Panc1 (cell line): Measurements from ENCODE around the gene AKAP6. TPM values are rescaled to one million over a fixed set of nuclear protein-coding genes. Genes with fewer than 3 reads are reported as not detected.

Source experiments
- ATAC-seq: fragments of 200-7000 bp; cut with Tn5 transposase; 2 replicates; pipeline ENCODE4 v1.9.1; 2020; ENCODE audit warnings: mild to moderate bottlenecking, moderate library complexity
- BruUV-seq: library from RNA; stranded (reverse); fragments of 400-500 nt; replicated peaks from 2 replicates; lab custom pipeline; 2021; lab: Mats Ljungman, UMichigan
- CTCF ChIA-PET: fragments of 300-600 bp; sonication (Branson Sonifier 250); formaldehyde crosslinking; loops from one replicate; lab custom pipeline; 2022; ENCODE audit warnings: antibody characterized with exemption; lab: Charles Lee
- POLR2A ChIA-PET: fragments of 300-600 bp; sonication (Branson Sonifier 250); formaldehyde crosslinking; loops from one replicate; lab custom pipeline; 2022; ENCODE audit warnings: antibody characterized with exemption; lab: Charles Lee
- DNase-seq: peaks from one replicate; pipeline ENCODE4 v3.0.0-alpha.2; 2010; ENCODE audit warnings: low read depth, low spot score
- H3K27ac ChIP-seq: 2 replicates; pipeline ENCODE4 v1.5.1; 2011; ENCODE audit warnings: mild to moderate bottlenecking, low read length, inconsistent platforms
- H3K27me3 ChIP-seq: fragments of 200-500 bp; sonication (Bioruptor generic); 2 replicates; pipeline ENCODE4 v1.6.0; 2014; ENCODE audit warnings: low read length, inconsistent platforms; ENCODE audit not compliant: control insufficient read depth, insufficient read depth
- H3K36me3 ChIP-seq: fragments of 200-500 bp; sonication (Bioruptor generic); 2 replicates; pipeline ENCODE4 v1.5.1; 2014; ENCODE audit warnings: inconsistent platforms, mild to moderate bottlenecking, low read length, moderate library complexity; ENCODE audit not compliant: control insufficient read depth, insufficient read depth
- H3K4me1 ChIP-seq: 2 replicates; pipeline ENCODE4 v1.5.1; 2011; ENCODE audit warnings: inconsistent platforms, mild to moderate bottlenecking, low read length, moderate library complexity; ENCODE audit not compliant: control insufficient read depth, insufficient read depth
- H3K4me3 ChIP-seq, 2 experiments: 2 replicates each; pipeline ENCODE4 v1.5.1; 2011 to 2012; ENCODE audit warnings: low read depth in 2 of 2, low read length in 2 of 2, mild to moderate bottlenecking in 2 of 2, inconsistent platforms in 1 of 2, moderate library complexity in 1 of 2
- H3K9me3 ChIP-seq: fragments of 200-500 bp; sonication (Bioruptor generic); 2 replicates; pipeline ENCODE4 v1.5.1; 2014; ENCODE audit warnings: low read depth, mild to moderate bottlenecking, inconsistent platforms, low read length, moderate library complexity; ENCODE audit not compliant: control insufficient read depth, insufficient read depth
- POLR2AphosphoS5 ChIP-seq: IDR thresholded peaks from 2 replicates; pipeline ENCODE4 v1.6.1; 2012; ENCODE audit warnings: mild to moderate bottlenecking, low read depth, low read length, moderate library complexity
- SIN3A ChIP-seq: IDR thresholded peaks from 2 replicates; pipeline ENCODE4 v1.6.1; 2012; ENCODE audit warnings: low read depth, mild to moderate bottlenecking, low read length, moderate library complexity, borderline replicate concordance; ENCODE audit not compliant: insufficient read depth
- TCF7L2 ChIP-seq: IDR thresholded peaks from 2 replicates; pipeline ENCODE4 v1.6.1; 2011; ENCODE audit warnings: mild to moderate bottlenecking, low read depth, low read length, inconsistent platforms
- in situ Hi-C: cut with HindIII; loops from 2 replicates; pipeline ENCODE4 v1.10.0; 2016; ENCODE audit warnings: low sequenced_read_pairs, low pct_unique_long_range_greater_than_20kb
- intact Hi-C: fragments of 100-400 bp; cut with micrococcal nuclease; formaldehyde crosslinking; loops from one replicate; pipeline ENCODE4 v1.10.0; 2022; ENCODE audit not compliant: unreplicated experiment
- total RNA-seq: library from RNA; stranded (reverse); gene quantifications from one replicate; pipeline ENCODE4 v1.2.1, GENCODE V29; 2021; ENCODE audit not compliant: unreplicated experiment
- TF ChIP-seq, protein P1 (sequence below), 2 experiments: IDR thresholded peaks; 2 replicates each; pipeline ENCODE4 v1.6.1; 2011 to 2012; ENCODE audit warnings: low read depth in 2 of 2, control low read depth in 1 of 2, low read length in 1 of 2, mild to moderate bottlenecking in 1 of 2, moderate library complexity in 1 of 2; ENCODE audit not compliant: insufficient read depth in 1 of 2
- TF ChIP-seq, protein P2 (sequence below): fragments of 450-650 bp; IDR thresholded peaks from 2 replicates; pipeline ENCODE4 v1.5.1; 2017; ENCODE audit warnings: mild to moderate bottlenecking

The AKAP6 gene
- total RNA-seq, 1 experiment from 2014 or later = 0.82 TPM

GRCh38 chr14:32379447-32379846, 50.3 kb downstream of the AKAP6 start:
- CTCF ChIA-PET = interaction anchor here (0.6 kb wide), 1 partner anchor 54 kb away, joined by 3 read pairs; no protein-coding TSS in a partner anchor
- TF ChIP-seq SIN3A = no peak
- TF ChIP-seq TCF7L2 = no peak
- no peak for TF ChIP-seq POLR2AphosphoS5
- TF ChIP-seq, protein P1, sequence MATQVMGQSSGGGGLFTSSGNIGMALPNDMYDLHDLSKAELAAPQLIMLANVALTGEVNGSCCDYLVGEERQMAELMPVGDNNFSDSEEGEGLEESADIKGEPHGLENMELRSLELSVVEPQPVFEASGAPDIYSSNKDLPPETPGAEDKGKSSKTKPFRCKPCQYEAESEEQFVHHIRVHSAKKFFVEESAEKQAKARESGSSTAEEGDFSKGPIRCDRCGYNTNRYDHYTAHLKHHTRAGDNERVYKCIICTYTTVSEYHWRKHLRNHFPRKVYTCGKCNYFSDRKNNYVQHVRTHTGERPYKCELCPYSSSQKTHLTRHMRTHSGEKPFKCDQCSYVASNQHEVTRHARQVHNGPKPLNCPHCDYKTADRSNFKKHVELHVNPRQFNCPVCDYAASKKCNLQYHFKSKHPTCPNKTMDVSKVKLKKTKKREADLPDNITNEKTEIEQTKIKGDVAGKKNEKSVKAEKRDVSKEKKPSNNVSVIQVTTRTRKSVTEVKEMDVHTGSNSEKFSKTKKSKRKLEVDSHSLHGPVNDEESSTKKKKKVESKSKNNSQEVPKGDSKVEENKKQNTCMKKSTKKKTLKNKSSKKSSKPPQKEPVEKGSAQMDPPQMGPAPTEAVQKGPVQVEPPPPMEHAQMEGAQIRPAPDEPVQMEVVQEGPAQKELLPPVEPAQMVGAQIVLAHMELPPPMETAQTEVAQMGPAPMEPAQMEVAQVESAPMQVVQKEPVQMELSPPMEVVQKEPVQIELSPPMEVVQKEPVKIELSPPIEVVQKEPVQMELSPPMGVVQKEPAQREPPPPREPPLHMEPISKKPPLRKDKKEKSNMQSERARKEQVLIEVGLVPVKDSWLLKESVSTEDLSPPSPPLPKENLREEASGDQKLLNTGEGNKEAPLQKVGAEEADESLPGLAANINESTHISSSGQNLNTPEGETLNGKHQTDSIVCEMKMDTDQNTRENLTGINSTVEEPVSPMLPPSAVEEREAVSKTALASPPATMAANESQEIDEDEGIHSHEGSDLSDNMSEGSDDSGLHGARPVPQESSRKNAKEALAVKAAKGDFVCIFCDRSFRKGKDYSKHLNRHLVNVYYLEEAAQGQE (IDR thresholded peaks at IDR 0.05; ENCODE audit: insufficient read depth in 1 of 2, low read depth in 2 of 2, low read length in 1 of 2) = no peak
- TF ChIP-seq, protein P2, sequence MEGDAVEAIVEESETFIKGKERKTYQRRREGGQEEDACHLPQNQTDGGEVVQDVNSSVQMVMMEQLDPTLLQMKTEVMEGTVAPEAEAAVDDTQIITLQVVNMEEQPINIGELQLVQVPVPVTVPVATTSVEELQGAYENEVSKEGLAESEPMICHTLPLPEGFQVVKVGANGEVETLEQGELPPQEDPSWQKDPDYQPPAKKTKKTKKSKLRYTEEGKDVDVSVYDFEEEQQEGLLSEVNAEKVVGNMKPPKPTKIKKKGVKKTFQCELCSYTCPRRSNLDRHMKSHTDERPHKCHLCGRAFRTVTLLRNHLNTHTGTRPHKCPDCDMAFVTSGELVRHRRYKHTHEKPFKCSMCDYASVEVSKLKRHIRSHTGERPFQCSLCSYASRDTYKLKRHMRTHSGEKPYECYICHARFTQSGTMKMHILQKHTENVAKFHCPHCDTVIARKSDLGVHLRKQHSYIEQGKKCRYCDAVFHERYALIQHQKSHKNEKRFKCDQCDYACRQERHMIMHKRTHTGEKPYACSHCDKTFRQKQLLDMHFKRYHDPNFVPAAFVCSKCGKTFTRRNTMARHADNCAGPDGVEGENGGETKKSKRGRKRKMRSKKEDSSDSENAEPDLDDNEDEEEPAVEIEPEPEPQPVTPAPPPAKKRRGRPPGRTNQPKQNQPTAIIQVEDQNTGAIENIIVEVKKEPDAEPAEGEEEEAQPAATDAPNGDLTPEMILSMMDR = no peak

GRCh38 chr14:32381869-32382268, 52.8 kb downstream of the AKAP6 start:
- no peak overlapping the region for H3K27ac ChIP-seq
- H3K4me1 ChIP-seq = no peaks in the 10 kb centered on the region
- CTCF ChIA-PET = no interaction called here
- ATAC-seq (no peak), DNase-seq (no peak)
- POLR2A ChIA-PET = no interaction called here
- intact Hi-C loops (no loop called here), in situ Hi-C loops (no loop called here)
- BruUV-seq = no TSS peak
- H3K27me3 ChIP-seq = no peaks in the 10 kb centered on the region
- no peaks in the 10 kb centered on the region for H3K36me3 ChIP-seq
- H3K9me3 ChIP-seq = no peaks in the 10 kb centered on the region
- no peak overlapping the region for H3K4me3 ChIP-seq
- TF ChIP-seq POLR2AphosphoS5 (no peak), TCF7L2 (no peak), SIN3A (no peak)
- TF ChIP-seq, protein P2 = no peak
- TF ChIP-seq, protein P1 (IDR thresholded peaks at IDR 0.05; ENCODE audit: insufficient read depth in 1 of 2, low read depth in 2 of 2, low read length in 1 of 2) = no peak

More at GRCh38 chr14:32379447-32379846, 50.3 kb downstream of the AKAP6 start:
- Histone ChIP-seq H3K4me3 (no peak overlapping the region), H3K36me3 (no peaks in the 10 kb centered on the region), H3K27me3 (no peaks in the 10 kb centered on the region), H3K27ac (no peak overlapping the region), H3K4me1 (no peaks in the 10 kb centered on the region), H3K9me3 (no peaks in the 10 kb centered on the region)
- POLR2A ChIA-PET = no interaction called here
- no TSS peak for BruUV-seq
- DNase-seq = no peak
- in situ Hi-C loops = no loop called here
- ATAC-seq = no peak
- intact Hi-C loops = no loop called here
